ENCODE results near the gene SERPINB6. TPM values are rescaled to one million over a fixed set of nuclear protein-coding genes. Genes with fewer than 3 reads are reported as not detected.

The SERPINB6 gene
- total and polyA plus RNA-seq, 2 of the 4 experiments (the other 2 are of a cell fraction), result 37.1 to 91.1 TPM

- H3K9me1 ChIP-seq (ENCODE audit: insufficient read depth, low read length), result no peaks in the 10 kb centered on the region
- 5% methylated on average over 4 of the region's 11 CpGs; no CpG with 5 or more reads in 1 of the 2 experiments for WGBS, 2 experiments (ENCODE audit: extremely low coverage in 2 of 2, insufficient read length in 1 of 2)
- H3K14ac ChIP-seq (replicated peaks; ENCODE audit: low read depth, low read length), result no peak overlapping the region
- 0 out of 2 replicates have a peak overlapping the region, but pooled peaks have one; percentile 28 for H3K4me2 ChIP-seq (ENCODE audit: low read depth, low read length)
- H4K8ac ChIP-seq (ENCODE audit: low read depth in 2 of 2, low read length in 2 of 2), result no peak overlapping the region
- 0 out of 2 replicates have a peak overlapping the region, but pooled peaks have one; percentile 48 for H3K4ac ChIP-seq (ENCODE audit: low read depth, low read length)
- in situ Hi-C loops (cut with MboI; ENCODE audit: low sequenced_read_pairs), result loop anchor here (5.0 to 10.0 kb wide), 2 partner anchors 90 to 137 kb away; partner anchors contain the start of gene SERPINB1
- peak overlapping the region; percentile 31 for H2AK9ac ChIP-seq (replicated peaks; ENCODE audit: low read depth, low read length, poor library complexity)
- H2AK5ac ChIP-seq (ENCODE audit: low read depth, low read length), result no peak overlapping the region; the same call in 1 of the 2 replicates
- H4K5ac ChIP-seq (ENCODE audit: low read depth, low read length), result no peak overlapping the region
- no peak overlapping the region for H3K18ac ChIP-seq (ENCODE audit: low read depth, low read length)
- 0 out of 2 replicates have a peak overlapping the region, but pooled peaks have one; percentile 63 for H3K23ac ChIP-seq (ENCODE audit: low read depth, low read length)
- H3K79me1 ChIP-seq (ENCODE audit: low read depth in 1 of 2, low read length in 2 of 2), result no peaks in the 10 kb centered on the region
- no peak for TF ChIP-seq POLR2A (IDR thresholded peaks at IDR 0.05; ENCODE audit: low read depth, low read length)
- TF ChIP-seq CHD1 (IDR thresholded peaks at IDR 0.05; ENCODE audit: low read depth, low read length), result no peak
- peak; percentile 90 for TF ChIP-seq CTCF (conservative IDR thresholded peaks at IDR 0.05; ENCODE audit: low read depth, low read length)
- TF ChIP-seq SMC3 (IDR thresholded peaks at IDR 0.05; ENCODE audit: low read depth, low read length), result peak; percentile 92
- TF ChIP-seq RCOR1 (IDR thresholded peaks at IDR 0.05; ENCODE audit: insufficient replicate concordance, low read length), result peak; percentile 39
- TF ChIP-seq MXI1 (IDR thresholded peaks at IDR 0.05; ENCODE audit: borderline replicate concordance, low read depth, low read length), result no peak
- TF ChIP-seq MAFK (IDR thresholded peaks at IDR 0.05; ENCODE audit: low read depth, low read length), result no peak
- 0 out of 2 replicates have a peak, but pooled peaks have one; percentile 8 for TF ChIP-seq CEBPB (IDR thresholded peaks at IDR 0.05; ENCODE audit: low read depth, low read length)
- TF ChIP-seq RAD21 (IDR thresholded peaks at IDR 0.05; ENCODE audit: low read length), result peak; percentile 91
- no peak for TF ChIP-seq RFX5 (IDR thresholded peaks at IDR 0.05; ENCODE audit: low read depth, low read length)
- no peaks in the 10 kb centered on the region for H3K9me3 ChIP-seq (ENCODE audit: control insufficient read depth, insufficient read depth, low read length)
- no peaks in the 10 kb centered on the region for H4K20me1 ChIP-seq (ENCODE audit: insufficient read depth, low read length)
- H3K9ac ChIP-seq (ENCODE audit: low read depth, low read length), result no peak overlapping the region
- POLR2A ChIA-PET (ENCODE audit: unreplicated experiment), result interaction anchor here (0.5 kb wide), 1 partner anchor 141 kb away, joined by 9 read pairs; no protein-coding TSS in a partner anchor
- no peaks in the 10 kb centered on the region for H3K27me3 ChIP-seq (ENCODE audit: control insufficient read depth, insufficient read depth, low read length)
- H3K4me3 ChIP-seq (ENCODE audit: insufficient read depth, low read depth, low read length), result no peak overlapping the region
- CTCF ChIA-PET, result interaction anchor here (0.6 to 4.6 kb wide), 10 partner anchors 14 to 141 kb away, joined by 3 to 24 read pairs (median 3); no protein-coding TSS in a partner anchor
- H4K91ac ChIP-seq (ENCODE audit: insufficient read depth, low read depth, low read length), result no peak overlapping the region
- peak overlapping the region; percentile 71 for H2AFZ ChIP-seq (replicated peaks; ENCODE audit: low read length, poor library complexity)
- intact Hi-C loops (cut with micrococcal nuclease), result loop anchor here (1.0 kb wide), 3 partner anchors 86 to 194 kb away; no protein-coding TSS in a partner anchor
- H3K4me1 ChIP-seq (ENCODE audit: control insufficient read depth, insufficient read depth, low read length), result no peaks in the 10 kb centered on the region
- peak overlapping the region; percentile 74; the same call in 1 of the 2 replicates for H2BK20ac ChIP-seq (ENCODE audit: low read depth, low read length)
- H3K27ac ChIP-seq (ENCODE audit: insufficient read depth, low read length), result no peak overlapping the region
- no peaks in the 10 kb centered on the region for H3K36me3 ChIP-seq (ENCODE audit: control insufficient read depth, insufficient read depth, low read length)
- dilution Hi-C loops (cut with HindIII; ENCODE audit: low sequenced_read_pairs, unreplicated experiment), result no loop called here
- H2BK15ac ChIP-seq (ENCODE audit: low read depth, low read length), result peak overlapping the region; percentile 22; the same call in 1 of the 3 replicates
- DNase-seq (peak; percentile 68), ATAC-seq (ENCODE audit: low read depth) (peak; percentile 97)
- H2BK120ac ChIP-seq (ENCODE audit: low read depth, low read length), result peak overlapping the region; percentile 39; the same call in 1 of the 2 replicates
- BruUV-seq (replicated peaks), result no TSS peak
- no peak overlapping the region for H3K56ac ChIP-seq (ENCODE audit: extremely low read depth, insufficient read depth, low read length)
- H2BK5ac ChIP-seq (ENCODE audit: low read depth, low read length, poor library complexity, severe bottlenecking), result no peak overlapping the region
Observed at GRCh38 chr6:2931970-2932748, 39.2 kb downstream of the SERPINB6 start.
